SK-N-SH (cell line): ENCODE results near the gene ASF1B. TPM values are rescaled to one million over a fixed set of nuclear protein-coding genes. Genes with fewer than 3 reads are reported as not detected.

Experiments used
- CTCF ChIA-PET: fragments of 300-600, 350-600 bp; formaldehyde crosslinking; extraction: SDS; loops from one replicate; lab custom pipeline; 2021; lab: Yijun Ruan, JAX
- POLR2A ChIA-PET: fragments of 350-600 bp; sonication (Branson Sonifier 250); formaldehyde crosslinking; extraction: SDS; loops from one replicate; lab custom pipeline; 2020; ENCODE audit warnings: antibody characterized with exemption, inconsistent platforms; lab: Yijun Ruan, JAX
- DNase-seq: peaks from one replicate; pipeline ENCODE4 v3.0.0; 2012
- H2AFZ ChIP-seq: fragments of 200-600 bp; sonication (generic); 2 replicates; pipeline ENCODE4 v1.8.1; 2016; ENCODE audit warnings: antibody characterized with exemption, mild to moderate bottlenecking, low read depth
- H3F3A ChIP-seq: fragments of 200-600 bp; sonication (generic); replicated peaks from 2 replicates; pipeline ENCODE3; 2016; ENCODE audit warnings: antibody characterized with exemption, mild to moderate bottlenecking; ENCODE audit not compliant: insufficient read depth
- H3K27ac ChIP-seq, 2 experiments: fragments of 200-500 bp in 1 of 2; fragments of 200-600 bp in 1 of 2; sonication (Bioruptor generic) in 1 of 2; sonication (generic), shearing (Covaris generic) in 1 of 2; 2 replicates each; pipeline versions ENCODE4 v1.5.1 to v1.6.1; 2014 to 2016; ENCODE audit warnings: low read depth in 2 of 2, inconsistent platforms in 1 of 2, low read length in 1 of 2, mild to moderate bottlenecking in 1 of 2, mixed read lengths in 1 of 2
- H3K27me3 ChIP-seq: fragments of 200-600 bp; sonication (generic), shearing (Covaris generic); 2 replicates; pipeline ENCODE4 v1.6.1; 2016; ENCODE audit warnings: mixed run types; ENCODE audit not compliant: insufficient read depth
- H3K36me3 ChIP-seq, 2 experiments: fragments of 200-500 bp in 1 of 2; fragments of 200-600 bp in 1 of 2; sonication (Bioruptor generic) in 1 of 2; sonication (generic) in 1 of 2; replicated peaks in 1 of 2; 2 replicates each; pipeline versions ENCODE3 to v1.5.1; 2014 to 2016; ENCODE audit warnings: low read length in 1 of 2, mild to moderate bottlenecking in 1 of 2; ENCODE audit not compliant: insufficient read depth in 2 of 2, control insufficient read depth in 1 of 2
- H3K4me1 ChIP-seq, 2 experiments: fragments of 200-500 bp in 1 of 2; fragments of 200-600 bp in 1 of 2; sonication (Bioruptor generic) in 1 of 2; sonication (generic), shearing (Covaris generic) in 1 of 2; 2 replicates each; pipeline versions ENCODE4 v1.5.1 to v1.6.1; 2014 to 2016; ENCODE audit warnings: low read depth in 1 of 2, low read length in 1 of 2, mixed run types in 1 of 2; ENCODE audit not compliant: insufficient read depth in 2 of 2, control insufficient read depth in 1 of 2
- H3K4me2 ChIP-seq: fragments of 200-600 bp; sonication (generic), shearing (Covaris generic); 2 replicates; pipeline ENCODE4 v1.6.1; 2017; ENCODE audit warnings: mixed run types
- H3K4me3 ChIP-seq, 2 experiments: fragments of 200-500 bp in 1 of 2; fragments of 200-600 bp in 1 of 2; sonication (Bioruptor generic) in 1 of 2; sonication (generic), shearing (Covaris generic) in 1 of 2; 2 replicates each; pipeline versions ENCODE4 v1.5.1 to v1.8.1; 2014 to 2016; ENCODE audit warnings: low read depth in 2 of 2, inconsistent platforms in 1 of 2, low read length in 1 of 2, mild to moderate bottlenecking in 1 of 2, mixed read lengths in 1 of 2, moderate library complexity in 1 of 2
- H3K79me2 ChIP-seq: fragments of 200-600 bp; sonication (generic); 2 replicates; pipeline ENCODE4 v1.8.1; 2017; ENCODE audit warnings: mild to moderate bottlenecking; ENCODE audit not compliant: insufficient read depth
- H3K9ac ChIP-seq: fragments of 200-600 bp; sonication (generic); 2 replicates; pipeline ENCODE4 v1.6.1; 2017; ENCODE audit warnings: mixed run types
- H3K9me2 ChIP-seq: fragments of 200-600 bp; sonication (generic); 2 replicates; pipeline ENCODE4 v1.6.1; 2017; ENCODE audit warnings: mixed run types
- H3K9me3 ChIP-seq: fragments of 200-600 bp; sonication (generic); 2 replicates; pipeline ENCODE4 v1.6.1; 2017; ENCODE audit warnings: mixed run types, mild to moderate bottlenecking, moderate library complexity
- H4K20me1 ChIP-seq: fragments of 200-600 bp; sonication (generic); 2 replicates; pipeline ENCODE4 v1.6.1; 2017; ENCODE audit warnings: mild to moderate bottlenecking, mixed run types; ENCODE audit not compliant: insufficient read depth
- CTCF ChIP-seq: fragments of 200-600 bp; sonication (generic); IDR thresholded peaks from 2 replicates; pipeline ENCODE4 v1.6.1; 2017; ENCODE audit warnings: antibody characterized with exemption, mild to moderate bottlenecking, moderate library complexity
- GABPA ChIP-seq: IDR thresholded peaks from 2 replicates; pipeline ENCODE4 v1.4.0; 2012; ENCODE audit warnings: low read depth, mild to moderate bottlenecking
- MAX ChIP-seq: IDR thresholded peaks from 2 replicates; pipeline ENCODE4 v1.4.0; 2012; ENCODE audit warnings: low read depth
- POLR2AphosphoS5 ChIP-seq: IDR thresholded peaks from 2 replicates; pipeline ENCODE4 v1.6.1; 2012; ENCODE audit warnings: low read depth, low read length
- RXRA ChIP-seq: IDR thresholded peaks from 2 replicates; pipeline ENCODE4 v1.4.0; 2012; ENCODE audit warnings: low read depth, mild to moderate bottlenecking, borderline replicate concordance
- SIN3A ChIP-seq: IDR thresholded peaks from 2 replicates; pipeline ENCODE4 v1.6.1; 2012; ENCODE audit warnings: low read depth, mild to moderate bottlenecking, low read length, moderate library complexity, borderline replicate concordance
- TAF1 ChIP-seq: IDR thresholded peaks from 2 replicates; pipeline ENCODE4 v1.6.1; 2012; ENCODE audit warnings: low read depth, mild to moderate bottlenecking, low read length, moderate library complexity, borderline replicate concordance
- WGBS: methylation state at CpG from one replicate; pipeline ENCODE4 v1.1.6; 2017; ENCODE audit warnings: low lambda C conversion rate; 5-methylcytosine and 5-hydroxymethylcytosine counted together
- polyA plus RNA-seq, 3 experiments: library from polyadenylated mRNA; depleted of rRNA; stranded (reverse); fragments of >200 nt; gene quantifications; 2 replicates each; pipeline ENCODE4 v1.2.3, GENCODE V29; 2012
- TF ChIP-seq, protein P1 (sequence below): fragments of 150-350 bp; IDR thresholded peaks from 2 replicates; pipeline ENCODE4 v1.6.1; 2017; ENCODE audit warnings: antibody characterized with exemption, low read length, low read depth, borderline replicate concordance

The ASF1B gene
- polyA plus RNA-seq, 1 of the 3 experiments (the other 2 are of a cell fraction) = 19.0 TPM

GRCh38 chr19:14135985-14136508, 342 bp downstream of the ASF1B start:
- H3K4me2 ChIP-seq = peak overlapping the region; percentile 85
- peaks cover 0 to 7% of the 10 kb centered on the region in 2 experiments; a peak in 2 of 4 replicates for H3K4me1 ChIP-seq
- H3K27me3 ChIP-seq = no peaks in the 10 kb centered on the region
- H4K20me1 ChIP-seq = no peaks in the 10 kb centered on the region
- H3K9me3 ChIP-seq = no peaks in the 10 kb centered on the region
- H3K27ac ChIP-seq = peak overlapping the region in 1 of 2 experiments; percentile 14; a peak in 1 of 4 replicates
- H3K79me2 ChIP-seq = peaks cover 40% of the 10 kb centered on the region
- DNase-seq = no peak
- H2AFZ ChIP-seq = peak overlapping the region; percentile 91
- H3F3A ChIP-seq = peaks cover 22% of the 10 kb centered on the region
- no peaks in the 10 kb centered on the region for H3K36me3 ChIP-seq
- CTCF ChIA-PET = interaction anchor here (0.6 to 18.9 kb wide), 50 partner anchors 10 to 346 kb away, joined by 3 to 256 read pairs (median 5); partner anchors contain the start of genes ADGRE5, NANOS3, PALM3 and PRKACA
- WGBS = under 1% methylated on average over 31 of the region's 38 CpGs
- H3K9me2 ChIP-seq = no peaks in the 10 kb centered on the region
- no peak for TF ChIP-seq POLR2AphosphoS5
- TF ChIP-seq RXRA = no peak
- TF ChIP-seq, protein P1, sequence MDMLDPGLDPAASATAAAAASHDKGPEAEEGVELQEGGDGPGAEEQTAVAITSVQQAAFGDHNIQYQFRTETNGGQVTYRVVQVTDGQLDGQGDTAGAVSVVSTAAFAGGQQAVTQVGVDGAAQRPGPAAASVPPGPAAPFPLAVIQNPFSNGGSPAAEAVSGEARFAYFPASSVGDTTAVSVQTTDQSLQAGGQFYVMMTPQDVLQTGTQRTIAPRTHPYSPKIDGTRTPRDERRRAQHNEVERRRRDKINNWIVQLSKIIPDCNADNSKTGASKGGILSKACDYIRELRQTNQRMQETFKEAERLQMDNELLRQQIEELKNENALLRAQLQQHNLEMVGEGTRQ = no peak
- TF ChIP-seq TAF1 = no peak
- TF ChIP-seq CTCF = no peak
- peak overlapping the region; percentile 68 to 89 for H3K4me3 ChIP-seq
- POLR2A ChIA-PET = interaction anchor here (0.6 to 3.1 kb wide), 10 partner anchors 13 to 382 kb away, joined by 3 to 13 read pairs (median 3); partner anchors contain the start of genes DNAJB1 and PRKACA
- H3K9ac ChIP-seq = peak overlapping the region; percentile 73

GRCh38 chr19:14135355-14135754, 1.0 kb downstream of the ASF1B start:
- Histone ChIP-seq H3K79me2 (peaks cover 42% of the 10 kb centered on the region), H4K20me1 (no peaks in the 10 kb centered on the region), H2AFZ (no peak overlapping the region), H3K36me3 (no peaks in the 10 kb centered on the region), H3K9me2 (no peaks in the 10 kb centered on the region), H3K4me2 (peak overlapping the region; percentile 85), H3K9me3 (no peaks in the 10 kb centered on the region), H3K27me3 (no peaks in the 10 kb centered on the region), H3K4me3 (peak overlapping the region; percentile 68 to 89), H3F3A (peaks cover 22% of the 10 kb centered on the region), H3K4me1 (peaks cover 0 to 7% of the 10 kb centered on the region in 2 experiments; a peak in 2 of 4 replicates), H3K27ac (no peak overlapping the region), H3K9ac (peak overlapping the region; percentile 73; the same call in 1 of the 2 replicates)
- TF ChIP-seq SIN3A = no peak
- TF ChIP-seq MAX = no peak
- TF ChIP-seq GABPA = no peak
- no peak for DNase-seq
- 54% methylated on average over 6 of the region's 6 CpGs for WGBS
- ChIA-PET CTCF (interaction anchor here (0.9 to 18.9 kb wide), 8 partner anchors 13 to 337 kb away, joined by 3 to 256 read pairs (median 7); partner anchors contain the start of gene PRKACA), POLR2A (interaction anchor here (0.7 to 3.1 kb wide), 2 partner anchors 17 to 53 kb away, joined by 3 to 13 read pairs; partner anchors contain the start of gene PRKACA)
